Tongue (tissue), 2 donors: ENCODE data around the gene BEX2. TPM values are rescaled to one million over a fixed set of nuclear protein-coding genes. Genes with fewer than 3 reads are reported as not detected.

Experiments
- small RNA-seq: library from RNA; depleted of rRNA; stranded (forward); fragments of <200 nt; gene quantifications from one replicate; pipeline ENCODE3, GENCODE V24; 2014; ENCODE audit warnings: low replicate concordance
- total RNA-seq: library from RNA; depleted of rRNA; stranded (reverse); fragments of >200 nt; gene quantifications from one replicate; pipeline ENCODE4 v1.2.3, GENCODE V29; 2014

Gene BEX2
- total RNA-seq, 1 donor from 2014 or later = 35.9 TPM

Small RNA genes within 50 kb of the gene (small RNA-seq; reads per million reads assigned to genes)
- not detected for gene Z92846.1

Other genes with a start within 250 kb of the BEX2 start
- 0.51 TPM for gene BEX1, start 246.8 kb downstream of the BEX2 start, total RNA-seq
- gene NXF3, start 217.8 kb downstream of the BEX2 start, total RNA-seq = not detected
- 24.9 TPM for gene BEX4, start 95.9 kb downstream of the BEX2 start, total RNA-seq
- gene TCEAL8, start 55.8 kb downstream of the BEX2 start, total RNA-seq = 133 TPM
- 0.82 TPM for gene TCEAL5, start 34.2 kb downstream of the BEX2 start, total RNA-seq
- 292 TPM for gene TCEAL7, start 19.2 kb upstream of the BEX2 start, total RNA-seq
- gene TCEAL9, start 45.5 kb upstream of the BEX2 start, total RNA-seq = 97.0 TPM
- 146 TPM for gene BEX3, start 65.5 kb upstream of the BEX2 start, total RNA-seq
- gene RAB40A, start 208.5 kb upstream of the BEX2 start, total RNA-seq = 0.31 TPM